HG03442 (cell line): Measurements from ENCODE around the gene MRPS33.
"Not testable (repeated sequence)": the region's sequence is repeated elsewhere in the genome, so short reads cannot be mapped to it uniquely, and the experiment has no call there.

Experiments used
- ATAC-seq: cut with Tn5 transposase; IDR thresholded peaks from one replicate; pipeline ENCODE4 v1.9.1; 2021; ENCODE audit warnings: mild to moderate bottlenecking, moderate library complexity; ENCODE audit not compliant: unreplicated experiment

Gene MRPS33

DNA sequence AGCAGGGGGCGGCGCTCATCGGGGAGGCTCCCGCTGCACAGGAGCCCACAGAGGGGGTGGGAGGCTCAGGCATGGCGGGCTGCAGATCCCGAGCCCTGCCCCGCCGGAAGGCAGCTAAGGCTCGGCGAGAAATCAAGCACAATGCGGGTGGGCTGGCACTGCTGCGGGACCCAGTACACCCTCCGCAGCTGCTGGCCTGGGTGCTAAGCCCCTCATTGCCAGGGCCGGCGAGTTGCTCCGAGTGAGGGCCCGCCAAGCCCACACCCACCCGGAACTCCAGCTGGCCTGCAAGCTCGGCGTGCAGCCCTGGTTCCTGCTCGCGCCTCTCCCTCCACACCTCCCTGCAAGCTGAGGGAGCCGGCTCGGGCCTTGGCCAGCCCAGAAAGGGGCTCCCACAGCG, 57.8 kb downstream of the MRPS33 start:
- not testable (repeated sequence) for ATAC-seq
